Activated naive CD4-positive, alpha-beta T cell treated with Interleukin-2 at 50 U/mL for 16 hours (primary cell): Measurements from ENCODE around the gene TXLNG.

Source experiments
- DNase-seq: peaks from one replicate; pipeline ENCODE4 v3.0.0-alpha.2; 2020

The TXLNG gene

DNA sequence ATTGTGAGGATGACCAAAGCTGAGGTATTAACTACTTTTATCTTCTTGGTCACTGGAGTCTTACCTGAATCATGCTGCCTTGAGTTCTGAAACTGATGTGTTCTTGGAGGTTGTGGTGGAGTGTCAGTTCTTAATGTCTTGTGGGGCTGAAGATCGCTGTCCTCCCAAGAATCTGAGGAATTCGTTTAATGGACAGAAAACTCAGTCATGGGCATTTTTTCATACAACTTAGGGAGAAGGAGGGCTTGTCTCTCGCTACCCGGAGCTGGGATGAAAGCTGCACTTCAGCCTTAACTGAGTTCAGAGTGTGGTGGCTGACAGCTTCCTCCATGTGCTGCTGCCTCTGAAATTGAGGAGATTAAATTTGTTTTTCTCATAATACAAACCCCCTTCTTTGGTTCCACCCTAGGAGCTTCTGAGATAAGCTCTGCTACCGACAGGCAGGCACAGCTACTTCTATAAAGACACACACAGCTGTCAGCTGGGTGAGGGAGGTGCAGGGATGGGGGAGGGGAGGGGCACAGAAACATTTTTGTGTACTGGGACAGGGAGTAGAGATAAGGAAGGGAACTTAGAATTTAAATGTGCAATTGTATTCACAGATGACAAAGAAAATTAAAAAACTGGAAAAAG, 53.1 kb downstream of the TXLNG start:
- DNase-seq = no peak

DNA sequence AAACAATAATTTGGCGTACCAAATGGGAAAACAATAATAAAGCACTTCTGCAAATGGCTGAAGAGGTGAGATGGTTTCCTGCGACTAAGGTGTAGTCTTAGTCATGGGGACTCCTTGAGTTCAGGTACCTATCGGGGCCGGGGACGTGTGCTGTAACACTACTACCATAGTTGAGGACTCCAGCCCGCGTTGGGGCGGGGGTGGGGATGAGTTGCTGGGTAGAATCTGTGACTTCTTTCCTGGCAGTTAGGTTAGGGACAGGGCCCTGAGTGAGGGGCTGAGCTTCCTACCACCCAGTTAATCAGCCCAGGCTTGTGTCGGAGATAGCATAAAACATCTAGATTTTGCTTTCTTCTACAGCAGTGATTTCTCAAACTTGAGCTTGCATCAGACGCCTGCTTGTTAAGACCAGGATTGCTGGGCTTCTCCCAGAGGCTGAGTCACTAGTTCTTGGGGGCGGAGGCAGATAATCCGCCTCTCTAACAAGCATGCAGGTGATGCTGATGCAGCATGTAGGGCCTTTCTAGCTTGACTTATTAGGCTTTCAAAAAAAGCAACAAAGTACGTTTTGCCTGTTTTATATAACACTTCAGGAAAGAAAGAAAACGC, 53.7 kb downstream of the TXLNG start:
- DNase-seq = no peak

DNA sequence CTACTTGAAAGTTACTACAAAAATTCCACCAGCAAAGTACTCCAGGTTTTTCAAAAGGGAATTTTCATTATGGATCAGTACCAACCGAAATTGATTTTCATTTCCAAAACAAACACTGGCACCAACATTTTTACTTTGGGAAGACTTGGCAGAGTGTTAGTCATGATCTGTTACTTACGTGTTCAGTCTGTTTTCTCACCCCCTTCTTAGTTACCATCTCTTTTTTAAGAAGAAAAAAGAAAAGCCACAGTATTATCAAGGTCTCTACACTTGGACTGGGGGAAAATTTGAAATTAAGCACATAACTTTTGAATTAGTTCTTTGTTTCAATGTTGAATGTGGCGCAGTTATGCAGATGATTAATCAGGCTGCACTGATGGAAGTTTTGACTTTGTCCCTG, 56.4 kb downstream of the TXLNG start:
- no peak for DNase-seq

DNA sequence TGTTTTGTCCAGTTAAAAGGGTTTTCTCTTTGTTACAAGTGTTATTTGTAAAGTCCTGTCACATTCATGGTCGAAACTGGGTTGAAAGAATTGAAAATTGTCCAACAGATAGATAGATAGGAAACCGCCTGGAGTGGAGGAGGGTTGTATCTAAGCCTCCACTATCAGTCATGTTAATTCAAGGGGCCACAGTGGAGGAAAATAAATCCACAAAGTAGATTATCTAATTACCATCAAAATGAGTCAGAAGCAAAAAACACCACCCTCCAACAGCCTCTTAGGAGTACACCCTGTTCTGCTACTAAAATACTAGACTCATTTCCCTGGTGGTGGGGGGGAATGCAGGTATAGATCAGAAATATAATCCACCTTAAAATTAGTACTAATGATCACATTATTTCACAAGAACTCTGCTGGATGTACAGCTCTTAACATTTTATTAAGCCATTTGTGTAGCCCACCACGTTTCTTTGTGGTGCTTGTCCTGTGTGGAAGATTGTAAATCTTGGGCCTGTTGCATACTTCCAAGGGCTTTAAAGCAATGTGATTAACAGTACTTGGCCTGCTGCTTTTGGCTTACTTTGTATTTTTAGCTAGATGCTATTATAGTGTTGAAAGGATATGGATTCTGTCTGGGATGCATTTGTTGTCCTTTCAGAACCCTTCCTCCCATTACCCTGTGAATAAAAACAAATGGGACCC, 57.1 kb downstream of the TXLNG start:
- DNase-seq = no peak

DNA sequence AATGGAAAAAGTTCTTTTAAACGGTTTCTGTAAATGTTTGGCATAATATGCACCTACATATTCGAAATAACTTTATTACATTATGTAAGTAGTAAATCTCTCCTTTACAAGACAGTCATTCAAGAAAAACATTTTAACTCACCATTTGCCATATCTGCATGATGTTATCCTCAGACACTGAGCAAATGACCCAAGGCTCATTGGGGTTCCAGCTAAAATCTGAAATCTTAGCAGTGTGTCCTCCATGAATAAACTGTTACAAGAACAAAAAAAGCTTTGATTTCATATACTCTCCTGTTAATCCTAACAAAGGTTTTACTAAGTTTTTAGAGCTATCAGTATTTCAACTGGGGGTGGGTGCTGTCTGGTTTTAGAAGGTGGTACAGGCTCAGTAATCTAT, 59.4 kb downstream of the TXLNG start:
- DNase-seq = no peak

DNA sequence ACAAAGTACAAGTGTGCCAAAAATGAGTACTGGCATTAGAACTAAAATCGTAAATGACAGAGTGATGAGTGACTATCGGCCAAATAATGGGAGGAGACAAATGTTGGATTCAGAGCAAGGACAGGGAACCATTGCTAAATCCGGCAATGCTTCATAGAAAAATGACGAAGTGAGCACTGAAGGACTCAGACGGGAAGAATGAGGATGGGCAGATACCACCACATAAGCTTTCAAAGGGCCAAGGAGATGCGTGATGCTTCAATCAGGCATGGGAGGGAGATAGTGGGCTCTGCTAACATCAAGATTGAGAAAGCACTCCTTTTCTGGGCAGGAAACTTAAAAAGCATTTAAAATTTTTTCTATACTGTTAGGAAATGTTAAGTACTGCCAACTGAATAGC, 62.3 kb downstream of the TXLNG start:
- no peak for DNase-seq

DNA sequence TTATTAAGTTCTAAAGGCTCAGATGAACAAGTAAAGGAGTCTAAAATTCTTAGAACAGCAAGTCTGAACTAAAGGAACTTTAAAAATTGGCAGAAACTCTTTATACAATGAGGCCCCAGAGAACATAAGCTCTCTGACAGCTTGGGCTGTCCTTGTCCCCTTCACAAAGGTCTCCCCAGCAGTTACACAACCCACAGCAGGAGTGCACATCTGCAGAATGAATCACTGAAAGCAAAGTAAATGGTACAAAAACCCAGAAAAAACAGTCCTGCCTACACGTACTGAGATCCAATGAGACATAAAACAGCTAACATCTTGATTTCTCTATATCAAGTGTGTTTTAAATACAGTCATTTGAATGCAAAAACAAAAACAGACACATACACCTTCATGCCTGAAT, 65.2 kb downstream of the TXLNG start:
- no peak for DNase-seq

DNA sequence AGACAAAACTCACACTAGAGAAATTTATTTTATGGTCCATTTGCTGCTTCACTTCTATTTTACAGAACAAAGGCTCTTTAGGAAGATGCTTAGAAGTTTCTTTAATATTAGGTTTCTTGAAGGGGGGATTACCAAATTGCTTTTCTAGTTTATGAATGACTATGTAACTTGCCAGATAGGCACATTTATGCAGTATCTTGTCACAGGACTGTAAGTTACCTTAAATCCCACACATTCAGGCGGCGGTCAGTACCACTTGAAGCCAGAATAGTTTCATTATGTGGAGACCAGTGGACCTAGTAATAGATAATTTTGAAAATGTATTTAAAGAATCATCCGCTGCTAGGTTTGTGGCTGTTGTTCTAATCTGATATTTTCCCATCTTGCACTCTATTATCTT, 65.6 kb downstream of the TXLNG start:
- no peak for DNase-seq

DNA sequence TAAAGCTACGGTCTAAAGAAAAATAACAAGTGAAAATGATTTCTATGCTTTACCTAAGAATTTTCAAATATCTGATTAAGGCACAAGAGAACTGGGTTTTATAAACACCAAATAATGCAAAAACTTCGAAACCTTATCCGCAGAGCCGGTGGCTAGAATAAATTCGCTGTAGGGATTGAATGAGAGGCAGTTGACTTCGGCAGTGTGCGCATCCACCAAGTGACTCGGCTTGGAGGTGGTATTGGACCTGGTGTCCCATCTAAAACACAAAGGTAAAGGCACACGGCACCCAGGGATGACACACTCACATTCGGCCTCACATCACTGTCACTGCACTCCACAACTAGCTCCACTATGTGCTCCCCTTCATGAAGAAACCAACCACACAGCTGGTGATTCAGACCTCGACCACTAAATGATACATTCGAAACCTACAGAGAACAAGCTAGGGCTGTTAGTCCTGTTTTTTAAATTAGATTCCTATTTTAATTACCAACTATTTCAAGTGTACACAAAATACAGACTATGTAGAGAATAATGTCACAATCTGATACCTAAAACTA, 66.4 kb downstream of the TXLNG start:
- peak; percentile 6 for DNase-seq

DNA sequence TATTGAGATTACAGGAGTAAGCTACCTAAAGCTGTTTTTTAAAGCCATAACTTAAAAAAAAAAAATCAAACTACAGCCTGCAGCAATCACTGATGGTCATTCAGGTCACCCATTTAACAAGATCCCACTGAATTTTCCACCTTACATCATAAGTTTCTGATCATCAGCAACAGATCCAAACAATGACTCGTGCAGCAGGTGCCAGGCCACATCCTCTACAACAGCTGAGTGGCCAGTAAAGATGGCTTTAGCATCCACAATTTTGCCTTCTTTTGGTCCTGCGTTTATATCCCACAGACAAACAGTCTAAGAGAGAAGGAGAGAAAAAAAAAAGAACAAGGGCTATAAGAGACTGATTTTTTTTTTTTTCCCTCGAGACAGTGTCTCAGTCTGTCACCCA, 67.3 kb downstream of the TXLNG start:
- DNase-seq = no peak

DNA sequence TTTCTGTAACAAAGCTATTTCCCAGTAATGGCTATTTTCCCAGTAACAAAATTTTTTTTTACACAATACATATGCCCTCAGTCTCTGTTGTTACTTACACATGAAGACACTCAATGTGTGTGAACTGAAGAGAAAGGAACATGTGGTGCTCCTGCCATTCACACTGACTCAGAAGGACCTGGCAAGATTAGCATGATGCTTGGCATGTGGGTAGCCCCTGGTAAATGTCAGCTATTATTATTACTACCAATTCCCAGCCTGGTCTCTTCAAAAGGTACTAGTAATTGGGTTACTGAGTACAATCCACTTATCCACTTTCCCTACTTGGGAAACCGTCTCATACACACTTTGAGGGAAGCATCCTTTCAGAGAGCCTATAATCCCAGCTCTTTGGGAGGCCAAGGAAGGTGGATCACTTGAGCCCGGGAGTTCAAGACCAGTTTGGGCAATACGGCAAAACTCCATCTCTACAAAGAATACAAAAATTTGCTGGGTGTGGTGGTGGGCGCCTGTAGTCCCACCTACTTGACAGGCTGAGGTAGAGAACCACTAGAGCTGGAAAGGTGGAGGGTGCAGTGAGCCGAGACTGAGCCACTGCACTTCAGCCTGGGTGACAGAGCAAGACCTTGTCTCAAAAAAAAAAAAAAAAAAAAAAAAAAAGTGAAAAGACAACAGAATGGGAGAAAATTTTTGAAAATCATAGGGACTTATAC, 69.3 kb downstream of the TXLNG start:
- no peak for DNase-seq

DNA sequence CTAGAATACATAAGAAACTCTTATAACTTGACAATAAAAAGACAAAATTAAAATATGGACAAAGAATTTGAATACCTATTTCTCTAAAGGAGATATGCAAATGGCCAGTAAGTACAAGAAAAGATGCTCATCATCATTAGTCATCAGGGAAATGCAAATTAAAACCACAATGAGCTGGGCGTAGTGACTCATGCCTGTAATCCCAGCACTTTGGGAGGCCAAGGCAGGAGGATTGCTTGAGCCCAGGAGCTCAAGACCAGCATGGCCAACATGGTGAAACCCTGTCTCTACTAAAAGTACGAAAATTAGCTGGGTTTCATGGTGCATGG, 69.8 kb downstream of the TXLNG start:
- DNase-seq = peak; percentile 37

DNA sequence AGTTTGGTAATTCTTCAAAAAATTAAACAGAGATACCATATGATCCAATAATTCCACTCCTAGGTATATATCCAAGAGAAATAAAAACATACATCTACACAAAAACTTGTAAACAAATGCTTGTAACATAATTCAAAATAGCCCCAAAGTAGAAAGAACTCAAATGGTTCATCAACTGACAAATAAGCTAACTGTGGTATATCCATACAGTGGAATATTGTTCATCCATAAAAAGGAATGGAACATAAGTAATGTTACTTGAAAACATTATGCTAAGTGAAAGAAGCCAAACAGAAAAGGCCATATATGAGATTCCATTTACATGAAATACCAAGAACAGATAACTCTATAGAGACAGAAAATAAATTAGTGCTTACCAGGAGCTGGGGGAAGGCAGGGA, 70.5 kb downstream of the TXLNG start:
- DNase-seq = no peak

DNA sequence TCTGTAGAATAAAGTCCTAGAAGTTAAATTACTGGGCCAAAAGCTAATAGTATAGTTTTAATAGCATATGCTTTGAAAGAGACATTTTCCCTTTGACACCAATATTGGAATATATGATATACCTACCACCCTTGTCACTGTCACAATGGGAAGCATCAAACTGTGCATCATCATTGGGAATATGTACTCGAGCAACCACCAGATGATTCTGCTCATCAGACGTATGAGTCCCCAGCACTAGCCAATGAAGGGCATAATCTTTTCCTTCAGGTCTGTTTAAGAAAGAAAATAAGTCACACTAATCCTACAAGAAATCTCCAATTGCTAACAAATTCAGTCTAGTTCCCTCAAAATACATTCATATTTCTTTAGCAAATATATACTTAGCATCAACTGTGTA, 76.6 kb downstream of the TXLNG start:
- no peak for DNase-seq

DNA sequence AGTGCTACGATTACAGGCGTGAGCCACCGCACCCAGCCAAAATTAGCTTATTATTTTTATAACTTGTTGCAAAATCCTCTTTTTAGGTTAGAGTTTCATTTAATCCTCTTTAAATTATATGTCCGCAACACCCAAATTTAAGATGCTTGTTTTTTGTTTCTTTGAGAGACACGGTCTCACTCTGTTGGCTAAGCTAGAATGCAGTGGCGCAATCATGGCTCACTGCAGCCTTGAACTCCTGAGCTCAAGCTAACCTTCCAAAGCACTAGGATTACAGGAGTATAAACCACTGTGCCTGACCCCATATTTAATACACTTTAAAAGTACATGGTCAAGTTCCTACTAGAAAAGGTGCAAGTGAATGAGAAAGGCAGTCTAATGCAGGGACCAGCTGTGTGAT, 81.7 kb downstream of the TXLNG start:
- DNase-seq = no peak

DNA sequence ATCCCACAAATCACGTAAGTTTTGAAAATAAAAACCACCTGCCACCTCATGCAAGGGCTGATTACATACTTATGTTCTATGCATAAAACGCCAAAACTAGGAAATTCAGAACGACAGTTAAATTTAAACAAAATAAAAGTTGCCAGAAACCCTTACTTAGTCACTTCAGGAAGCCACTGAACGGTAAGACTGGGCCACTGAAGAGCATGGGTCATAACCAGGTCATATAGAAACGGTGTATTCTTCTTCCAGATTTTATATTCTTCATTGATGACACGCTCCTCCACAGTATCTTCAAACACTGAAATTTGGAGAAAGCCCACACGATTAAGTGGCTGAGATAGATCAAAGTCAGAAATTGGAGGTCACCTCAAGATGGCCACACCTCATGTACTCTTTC, 82.7 kb downstream of the TXLNG start:
- DNase-seq = no peak

DNA sequence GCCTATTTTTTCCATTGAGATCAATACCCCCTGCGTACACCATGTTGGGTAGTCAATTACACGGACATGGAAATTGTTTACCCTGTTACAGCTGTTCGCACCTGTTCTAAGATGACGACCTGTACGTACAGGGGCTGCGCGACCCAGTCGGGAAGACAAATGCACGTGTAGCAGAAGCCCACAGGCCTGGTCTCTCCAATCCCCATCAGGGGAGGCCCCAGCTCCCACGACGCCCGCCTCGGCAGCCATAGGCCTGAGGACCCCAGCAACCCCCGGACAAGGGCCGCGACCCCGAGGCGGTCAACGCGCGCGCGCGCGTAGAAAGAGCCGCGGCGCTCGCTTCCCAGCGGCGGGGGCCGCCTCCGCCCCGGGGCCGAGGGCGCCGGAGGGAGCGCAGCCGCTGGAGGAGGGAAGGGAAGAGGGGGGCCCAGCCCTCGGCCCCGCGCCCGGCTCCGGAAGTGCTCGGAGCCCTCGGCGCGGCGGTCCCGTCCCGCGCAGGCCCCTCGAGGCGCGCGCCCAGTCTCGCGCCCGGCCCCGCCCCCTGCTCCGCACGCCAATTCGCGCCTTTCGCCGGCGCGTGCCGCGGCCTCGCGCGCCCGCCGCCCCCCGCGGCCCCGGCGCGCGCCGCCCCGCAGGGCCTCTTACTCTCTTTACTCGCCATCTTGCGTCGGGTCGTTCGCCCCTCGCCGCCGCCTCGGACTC, 83.3 kb downstream of the TXLNG start:
- DNase-seq = peak; percentile 56

DNA sequence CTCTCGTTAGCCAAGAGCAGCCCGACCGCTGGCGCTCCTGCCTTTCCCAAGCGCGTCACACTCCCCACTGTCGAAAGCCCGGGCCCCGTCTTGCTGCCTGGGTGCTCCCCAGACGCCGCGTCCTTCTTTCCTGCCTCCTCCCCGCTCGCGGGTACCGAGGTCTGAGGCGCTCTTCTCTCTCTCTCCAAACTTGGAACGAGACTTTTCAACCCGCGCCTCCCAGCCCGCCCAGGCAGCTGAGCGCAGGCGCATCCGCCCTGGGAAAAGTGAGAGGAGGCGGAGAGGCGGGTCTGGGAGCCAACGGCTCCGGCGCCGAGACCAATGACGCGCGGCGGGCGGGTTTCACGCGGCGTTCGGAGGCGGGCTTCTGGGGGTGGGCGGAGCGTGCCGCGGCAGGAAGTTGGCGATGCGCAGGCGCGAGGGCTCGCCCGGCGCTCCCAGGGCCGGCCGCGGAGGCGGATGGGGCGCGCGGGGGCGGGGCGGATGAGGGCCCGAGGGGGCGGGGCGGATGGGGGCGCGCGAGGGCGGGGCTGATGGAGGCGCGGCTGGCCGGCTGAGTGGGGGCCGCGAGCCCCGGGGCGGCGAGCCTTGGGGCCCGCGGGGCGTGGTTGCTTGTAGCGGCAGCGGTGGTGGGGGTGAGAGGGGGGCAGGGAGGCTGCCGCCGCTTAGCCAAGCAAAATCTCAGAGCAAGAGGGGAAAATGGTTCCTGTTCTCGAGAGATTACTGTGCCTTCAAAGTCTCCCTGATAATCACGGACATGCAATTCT, 84.0 kb downstream of the TXLNG start, which contains the start of gene RBBP7:
Gene RBBP7, minus strand, starts transcription at position 268 of the 767 bp plus-strand sequence. CDS start 309 bp downstream, outside the sequence.
- DNase-seq = peak; percentile 89

DNA sequence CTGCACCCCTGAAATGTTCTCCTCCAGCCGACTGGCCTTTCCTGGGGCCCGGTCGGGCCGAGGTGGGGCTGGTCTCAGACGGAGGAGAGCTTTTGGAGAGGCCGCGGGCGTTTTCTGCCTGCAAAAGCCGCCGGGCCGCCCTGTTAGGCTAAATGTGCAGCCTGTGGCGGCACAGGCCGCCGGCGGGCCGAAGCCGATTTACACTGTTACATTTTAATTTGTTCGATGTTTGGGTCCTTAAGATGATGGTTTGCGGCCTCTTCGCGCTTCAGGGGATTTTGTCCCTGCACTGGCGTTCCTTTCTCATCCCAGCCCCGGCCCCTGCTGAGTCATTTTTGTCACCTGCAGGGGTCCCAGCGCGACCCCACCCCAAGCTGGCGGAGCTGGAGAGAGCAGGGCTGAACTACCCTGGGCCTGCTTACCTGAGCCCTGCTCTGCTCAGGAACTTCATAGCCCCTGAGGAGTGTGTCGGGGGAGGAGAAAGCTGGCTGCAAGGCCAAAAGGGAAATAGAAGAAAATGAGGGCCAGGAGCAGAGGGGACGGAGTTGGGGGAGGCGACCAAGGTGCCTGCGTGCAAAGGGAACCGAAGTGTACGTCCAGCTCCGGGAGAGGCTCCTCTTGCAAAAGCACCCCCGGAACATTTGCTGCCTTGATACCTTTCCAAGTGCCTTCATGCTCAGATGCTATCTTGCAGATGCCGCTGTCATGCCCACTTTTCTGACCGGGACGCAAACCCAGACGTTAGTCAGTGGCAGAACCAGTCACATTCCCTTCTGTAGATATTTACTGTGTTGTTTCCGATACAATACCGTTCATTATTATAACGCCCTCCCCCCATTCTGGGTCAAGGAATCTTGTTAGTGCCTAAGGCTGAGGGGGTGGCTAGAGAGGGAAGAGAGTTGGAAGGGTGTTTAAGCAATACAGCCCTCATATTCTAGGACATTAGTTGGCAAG, 84.9 kb downstream of the TXLNG start:
- no peak for DNase-seq

DNA sequence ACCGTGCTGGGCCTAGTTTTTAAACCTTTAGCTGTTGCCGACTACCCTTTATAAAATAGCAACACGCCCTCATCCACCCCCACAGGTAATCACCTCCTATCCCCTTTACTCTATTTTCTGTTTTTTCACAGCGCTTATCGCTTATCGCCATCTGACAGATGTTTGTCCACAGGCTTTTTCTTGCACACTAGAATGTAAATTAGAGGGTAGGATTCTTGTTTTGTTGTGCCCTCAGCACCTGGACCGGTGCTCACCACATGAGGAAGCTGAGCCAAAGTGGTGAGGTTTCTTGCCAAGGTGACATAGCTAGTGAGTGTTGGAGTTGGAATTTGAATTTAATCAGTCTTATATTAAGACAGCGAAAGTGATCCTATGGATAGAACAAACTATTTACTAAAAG, 86.8 kb downstream of the TXLNG start:
- no peak for DNase-seq
